Measurements from ENCODE around the gene ATG13.

ATG13 gene

DNA sequence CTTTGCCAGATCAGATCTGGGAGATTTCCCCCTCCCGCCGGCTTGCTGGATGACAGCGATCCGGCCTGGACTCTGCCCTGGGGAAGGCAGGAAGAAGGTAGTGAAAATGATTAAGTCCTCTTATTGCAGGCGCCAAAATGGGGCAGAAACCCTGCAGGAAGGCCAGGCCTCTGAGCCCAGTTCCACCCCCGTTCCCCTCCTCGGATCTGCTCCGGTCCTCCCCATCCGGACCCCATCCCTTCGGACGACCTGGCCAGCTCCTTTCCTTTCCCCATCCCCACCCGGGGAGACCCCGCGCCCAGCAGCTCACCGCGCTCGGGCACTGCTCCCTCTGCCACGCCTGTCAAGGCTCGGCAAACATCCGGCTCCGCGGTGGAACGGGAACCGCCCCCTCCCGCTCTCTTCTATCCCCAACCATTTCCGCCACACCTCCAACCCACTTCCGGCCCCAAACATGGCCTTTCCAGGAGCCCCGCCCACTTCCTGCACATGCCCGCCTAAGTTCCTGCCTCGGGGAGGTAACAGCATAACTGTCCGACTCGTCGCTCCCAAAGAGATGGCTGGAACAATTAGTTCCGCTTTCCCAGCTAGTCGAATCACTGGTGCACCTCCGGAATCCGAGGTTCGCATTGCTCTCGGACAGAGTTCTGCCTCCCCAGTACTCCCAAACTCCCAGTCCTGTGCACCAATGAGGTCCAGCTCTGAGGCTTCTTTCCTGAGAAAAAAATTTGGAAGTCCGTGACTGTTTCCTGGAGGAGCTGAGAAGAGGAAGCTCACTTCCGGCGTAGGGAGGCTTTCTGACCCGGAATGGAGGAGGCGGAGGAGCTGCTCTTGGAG lies 83.1 kb downstream of the ATG13 start, which contains the start of the genes ARHGAP1 and ZNF408 (continued):
- peak; percentile 98 for TF ChIP-seq KLF10 (tag by site-specific recombination; IDR thresholded peaks at IDR 0.05)
- TF ChIP-seq, protein P1, sequence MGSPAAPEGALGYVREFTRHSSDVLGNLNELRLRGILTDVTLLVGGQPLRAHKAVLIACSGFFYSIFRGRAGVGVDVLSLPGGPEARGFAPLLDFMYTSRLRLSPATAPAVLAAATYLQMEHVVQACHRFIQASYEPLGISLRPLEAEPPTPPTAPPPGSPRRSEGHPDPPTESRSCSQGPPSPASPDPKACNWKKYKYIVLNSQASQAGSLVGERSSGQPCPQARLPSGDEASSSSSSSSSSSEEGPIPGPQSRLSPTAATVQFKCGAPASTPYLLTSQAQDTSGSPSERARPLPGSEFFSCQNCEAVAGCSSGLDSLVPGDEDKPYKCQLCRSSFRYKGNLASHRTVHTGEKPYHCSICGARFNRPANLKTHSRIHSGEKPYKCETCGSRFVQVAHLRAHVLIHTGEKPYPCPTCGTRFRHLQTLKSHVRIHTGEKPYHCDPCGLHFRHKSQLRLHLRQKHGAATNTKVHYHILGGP (tag by site-specific recombination; IDR thresholded peaks at IDR 0.05): no peak
- peak; percentile 54 for TF ChIP-seq ZNF600 (tag by site-specific recombination; IDR thresholded peaks at IDR 0.05)
- peak; percentile 90 for TF ChIP-seq ZNF629 (tag by site-specific recombination; IDR thresholded peaks at IDR 0.05)
- peak; percentile 88 for TF ChIP-seq ZNF76 (tag by site-specific recombination; IDR thresholded peaks at IDR 0.05; ENCODE audit: borderline replicate concordance, low read depth)
- TF ChIP-seq, protein P2, sequence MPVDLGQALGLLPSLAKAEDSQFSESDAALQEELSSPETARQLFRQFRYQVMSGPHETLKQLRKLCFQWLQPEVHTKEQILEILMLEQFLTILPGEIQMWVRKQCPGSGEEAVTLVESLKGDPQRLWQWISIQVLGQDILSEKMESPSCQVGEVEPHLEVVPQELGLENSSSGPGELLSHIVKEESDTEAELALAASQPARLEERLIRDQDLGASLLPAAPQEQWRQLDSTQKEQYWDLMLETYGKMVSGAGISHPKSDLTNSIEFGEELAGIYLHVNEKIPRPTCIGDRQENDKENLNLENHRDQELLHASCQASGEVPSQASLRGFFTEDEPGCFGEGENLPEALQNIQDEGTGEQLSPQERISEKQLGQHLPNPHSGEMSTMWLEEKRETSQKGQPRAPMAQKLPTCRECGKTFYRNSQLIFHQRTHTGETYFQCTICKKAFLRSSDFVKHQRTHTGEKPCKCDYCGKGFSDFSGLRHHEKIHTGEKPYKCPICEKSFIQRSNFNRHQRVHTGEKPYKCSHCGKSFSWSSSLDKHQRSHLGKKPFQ (tag by site-specific recombination; IDR thresholded peaks at IDR 0.05): no peak
- TF ChIP-seq, protein P3, sequence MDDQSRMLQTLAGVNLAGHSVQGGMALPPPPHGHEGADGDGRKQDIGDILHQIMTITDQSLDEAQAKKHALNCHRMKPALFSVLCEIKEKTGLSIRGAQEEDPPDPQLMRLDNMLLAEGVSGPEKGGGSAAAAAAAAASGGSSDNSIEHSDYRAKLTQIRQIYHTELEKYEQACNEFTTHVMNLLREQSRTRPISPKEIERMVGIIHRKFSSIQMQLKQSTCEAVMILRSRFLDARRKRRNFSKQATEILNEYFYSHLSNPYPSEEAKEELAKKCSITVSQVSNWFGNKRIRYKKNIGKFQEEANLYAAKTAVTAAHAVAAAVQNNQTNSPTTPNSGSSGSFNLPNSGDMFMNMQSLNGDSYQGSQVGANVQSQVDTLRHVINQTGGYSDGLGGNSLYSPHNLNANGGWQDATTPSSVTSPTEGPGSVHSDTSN (CRISPR knock-in tag; IDR thresholded peaks at IDR 0.05): peak; percentile 10; the same call in 1 of the 2 replicates
- TF ChIP-seq, protein P4, sequence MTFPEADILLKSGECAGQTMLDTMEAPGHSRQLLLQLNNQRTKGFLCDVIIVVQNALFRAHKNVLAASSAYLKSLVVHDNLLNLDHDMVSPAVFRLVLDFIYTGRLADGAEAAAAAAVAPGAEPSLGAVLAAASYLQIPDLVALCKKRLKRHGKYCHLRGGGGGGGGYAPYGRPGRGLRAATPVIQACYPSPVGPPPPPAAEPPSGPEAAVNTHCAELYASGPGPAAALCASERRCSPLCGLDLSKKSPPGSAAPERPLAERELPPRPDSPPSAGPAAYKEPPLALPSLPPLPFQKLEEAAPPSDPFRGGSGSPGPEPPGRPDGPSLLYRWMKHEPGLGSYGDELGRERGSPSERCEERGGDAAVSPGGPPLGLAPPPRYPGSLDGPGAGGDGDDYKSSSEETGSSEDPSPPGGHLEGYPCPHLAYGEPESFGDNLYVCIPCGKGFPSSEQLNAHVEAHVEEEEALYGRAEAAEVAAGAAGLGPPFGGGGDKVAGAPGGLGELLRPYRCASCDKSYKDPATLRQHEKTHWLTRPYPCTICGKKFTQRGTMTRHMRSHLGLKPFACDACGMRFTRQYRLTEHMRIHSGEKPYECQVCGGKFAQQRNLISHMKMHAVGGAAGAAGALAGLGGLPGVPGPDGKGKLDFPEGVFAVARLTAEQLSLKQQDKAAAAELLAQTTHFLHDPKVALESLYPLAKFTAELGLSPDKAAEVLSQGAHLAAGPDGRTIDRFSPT (tag by site-specific recombination; IDR thresholded peaks at IDR 0.05): peak; percentile 41; the same call in 1 of the 2 replicates
- peak; percentile 71; the same call in 1 of the 2 replicates for TF ChIP-seq ZSCAN30 (tag by site-specific recombination; IDR thresholded peaks at IDR 0.05)
- TF ChIP-seq ZNF274 (IDR thresholded peaks at IDR 0.05; ENCODE audit: low read length): no peak
- TF ChIP-seq ZNF274 (tag by site-specific recombination; IDR thresholded peaks at IDR 0.05; ENCODE audit: borderline replicate concordance): no peak
- no peak for TF ChIP-seq RBAK (tag by site-specific recombination; IDR thresholded peaks at IDR 0.05)
- no peak for TF ChIP-seq ZNF311 (tag by site-specific recombination; IDR thresholded peaks at IDR 0.05; ENCODE audit: borderline replicate concordance)
- TF ChIP-seq, protein P5, sequence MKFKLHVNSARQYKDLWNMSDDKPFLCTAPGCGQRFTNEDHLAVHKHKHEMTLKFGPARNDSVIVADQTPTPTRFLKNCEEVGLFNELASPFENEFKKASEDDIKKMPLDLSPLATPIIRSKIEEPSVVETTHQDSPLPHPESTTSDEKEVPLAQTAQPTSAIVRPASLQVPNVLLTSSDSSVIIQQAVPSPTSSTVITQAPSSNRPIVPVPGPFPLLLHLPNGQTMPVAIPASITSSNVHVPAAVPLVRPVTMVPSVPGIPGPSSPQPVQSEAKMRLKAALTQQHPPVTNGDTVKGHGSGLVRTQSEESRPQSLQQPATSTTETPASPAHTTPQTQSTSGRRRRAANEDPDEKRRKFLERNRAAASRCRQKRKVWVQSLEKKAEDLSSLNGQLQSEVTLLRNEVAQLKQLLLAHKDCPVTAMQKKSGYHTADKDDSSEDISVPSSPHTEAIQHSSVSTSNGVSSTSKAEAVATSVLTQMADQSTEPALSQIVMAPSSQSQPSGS (tag by site-specific recombination; IDR thresholded peaks at IDR 0.05; ENCODE audit: low read depth): no peak
- peak; percentile 78 for TF ChIP-seq KLF1 (tag by site-specific recombination; IDR thresholded peaks at IDR 0.05)
- no peak for TF ChIP-seq ZNF549 (tag by site-specific recombination; IDR thresholded peaks at IDR 0.05)
- no peak for TF ChIP-seq ZNF530 (tag by site-specific recombination; IDR thresholded peaks at IDR 0.05; ENCODE audit: low read depth)
- TF ChIP-seq BCL11B (tag by site-specific recombination; IDR thresholded peaks at IDR 0.05; ENCODE audit: low read depth): no peak
- TF ChIP-seq OVOL3 (tag by site-specific recombination; IDR thresholded peaks at IDR 0.05): 0 out of 2 replicates have a peak, but pooled peaks have one; percentile 63
- peak; percentile 56 for TF ChIP-seq ZNF366 (tag by site-specific recombination; conservative IDR thresholded peaks at IDR 0.05)
- TF ChIP-seq ZNF785 (tag by site-specific recombination; IDR thresholded peaks at IDR 0.05): no peak
- TF ChIP-seq ZNF544 (tag by site-specific recombination; IDR thresholded peaks at IDR 0.05): no peak
- no peak for TF ChIP-seq ZNF157 (tag by site-specific recombination; IDR thresholded peaks at IDR 0.05)
- TF ChIP-seq GLI4 (tag by site-specific recombination; IDR thresholded peaks at IDR 0.05): peak; percentile 37; the same call in 1 of the 2 replicates
- TF ChIP-seq, protein P6, sequence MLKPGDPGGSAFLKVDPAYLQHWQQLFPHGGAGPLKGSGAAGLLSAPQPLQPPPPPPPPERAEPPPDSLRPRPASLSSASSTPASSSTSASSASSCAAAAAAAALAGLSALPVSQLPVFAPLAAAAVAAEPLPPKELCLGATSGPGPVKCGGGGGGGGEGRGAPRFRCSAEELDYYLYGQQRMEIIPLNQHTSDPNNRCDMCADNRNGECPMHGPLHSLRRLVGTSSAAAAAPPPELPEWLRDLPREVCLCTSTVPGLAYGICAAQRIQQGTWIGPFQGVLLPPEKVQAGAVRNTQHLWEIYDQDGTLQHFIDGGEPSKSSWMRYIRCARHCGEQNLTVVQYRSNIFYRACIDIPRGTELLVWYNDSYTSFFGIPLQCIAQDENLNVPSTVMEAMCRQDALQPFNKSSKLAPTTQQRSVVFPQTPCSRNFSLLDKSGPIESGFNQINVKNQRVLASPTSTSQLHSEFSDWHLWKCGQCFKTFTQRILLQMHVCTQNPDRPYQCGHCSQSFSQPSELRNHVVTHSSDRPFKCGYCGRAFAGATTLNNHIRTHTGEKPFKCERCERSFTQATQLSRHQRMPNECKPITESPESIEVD (tag by site-specific recombination; IDR thresholded peaks at IDR 0.05): no peak; the same call in 1 of the 2 replicates
- TF ChIP-seq ZNF324 (tag by site-specific recombination; IDR thresholded peaks at IDR 0.05): peak; percentile 99
- TF ChIP-seq, protein P7, sequence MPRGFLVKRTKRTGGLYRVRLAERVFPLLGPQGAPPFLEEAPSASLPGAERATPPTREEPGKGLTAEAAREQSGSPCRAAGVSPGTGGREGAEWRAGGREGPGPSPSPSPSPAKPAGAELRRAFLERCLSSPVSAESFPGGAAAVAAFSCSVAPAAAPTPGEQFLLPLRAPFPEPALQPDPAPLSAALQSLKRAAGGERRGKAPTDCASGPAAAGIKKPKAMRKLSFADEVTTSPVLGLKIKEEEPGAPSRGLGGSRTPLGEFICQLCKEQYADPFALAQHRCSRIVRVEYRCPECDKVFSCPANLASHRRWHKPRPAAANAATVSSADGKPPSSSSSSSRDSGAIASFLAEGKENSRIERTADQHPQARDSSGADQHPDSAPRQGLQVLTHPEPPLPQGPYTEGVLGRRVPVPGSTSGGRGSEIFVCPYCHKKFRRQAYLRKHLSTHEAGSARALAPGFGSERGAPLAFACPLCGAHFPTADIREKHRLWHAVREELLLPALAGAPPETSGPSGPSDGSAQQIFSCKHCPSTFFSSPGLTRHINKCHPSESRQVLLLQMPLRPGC (tag by site-specific recombination; IDR thresholded peaks at IDR 0.05): peak; percentile 92
- no peak for TF ChIP-seq SETDB1 (IDR thresholded peaks at IDR 0.05; ENCODE audit: insufficient read length, low read length)
- TF ChIP-seq ZNF791 (tag by site-specific recombination; IDR thresholded peaks at IDR 0.05): no peak

All from HEK293 (cell line).